Limb (tissue), 2 donors: ENCODE measurements around the gene KLHL29.

Source experiments
- DNase-seq, 2 donors: peaks; one replicate each; pipeline ENCODE4 v3.0.0-alpha.2; 2016; ENCODE audit errors: extremely low spot score in 2 of 2

KLHL29 gene

GRCh38 chr2:23394700-23395099 is 9.7 kb downstream of the KLHL29 start:
- DNase-seq: no peak

GRCh38 chr2:23397478-23397877 is 12.5 kb downstream of the KLHL29 start:
- DNase-seq: no peak

GRCh38 chr2:23399674-23400261 is 14.8 kb downstream of the KLHL29 start:
- DNase-seq: no peak

GRCh38 chr2:23400703-23401102 is 15.7 kb downstream of the KLHL29 start:
- no peak for DNase-seq

- DNase-seq: no peak
These were observed 16.6 kb downstream of the KLHL29 start for GRCh38 chr2:23401427-23402204.

GRCh38 chr2:23402205-23402740 is 17.3 kb downstream of the KLHL29 start:
- no peak for DNase-seq

- DNase-seq: peak; percentile 61 to 88
These were observed 19.4 kb downstream of the KLHL29 start for GRCh38 chr2:23404426-23404825.

- DNase-seq: no peak
These were observed 24.3 kb downstream of the KLHL29 start for GRCh38 chr2:23409248-23409647.

GRCh38 chr2:23410596-23410995 is 25.6 kb downstream of the KLHL29 start:
- DNase-seq: no peak

- DNase-seq: no peak
These were observed 26.9 kb downstream of the KLHL29 start for GRCh38 chr2:23411752-23412431.

GRCh38 chr2:23412556-23413155 is 27.7 kb downstream of the KLHL29 start:
- no peak for DNase-seq

GRCh38 chr2:23413641-23414040 is 28.7 kb downstream of the KLHL29 start:
- DNase-seq: no peak

- no peak for DNase-seq
These were observed 29.1 kb downstream of the KLHL29 start for GRCh38 chr2:23414106-23414505.

- DNase-seq: no peak
These were observed 29.9 kb downstream of the KLHL29 start for GRCh38 chr2:23414871-23415270.

- DNase-seq: no peak
These were observed 32.3 kb downstream of the KLHL29 start for GRCh38 chr2:23417310-23417709.

- DNase-seq: no peak
These were observed 33.1 kb downstream of the KLHL29 start for GRCh38 chr2:23418056-23418455.

- DNase-seq: no peak
These were observed 33.5 kb downstream of the KLHL29 start for GRCh38 chr2:23418461-23418911.

GRCh38 chr2:23419171-23420090 is 34.5 kb downstream of the KLHL29 start:
- peak in 1 of 2 donors; percentile 19 for DNase-seq

GRCh38 chr2:23420091-23420839 is 35.3 kb downstream of the KLHL29 start:
- peak in 1 of 2 donors; percentile 16 for DNase-seq
